Measurements from ENCODE around the gene HDAC8. TPM values are rescaled to one million over a fixed set of nuclear protein-coding genes. Genes with fewer than 3 reads are reported as not detected.

Gene HDAC8
- total and polyA plus RNA-seq, 2 donors from 2014 or later, result 32.9 to 38.4 TPM

- Histone ChIP-seq H3K9ac (ENCODE audit: low read length in 3 of 3) (peak overlapping the region in 1 of 3 donors; percentile 7), H3K27me3 (ENCODE audit: control insufficient read depth, insufficient read depth, low read length) (peaks cover 27% of the 10 kb centered on the region)
- FAIRE-seq, result no peak
These were observed 263.2 kb downstream of the HDAC8 start for GRCh38 chrX:72309297-72310071.

GRCh38 chrX:72308566-72309296 is 263.9 kb downstream of the HDAC8 start:
- FAIRE-seq (no peak), DNase-seq (peak in 4 of 5 donors; percentile 81 to 86 (median 84))
- Histone ChIP-seq H3K27ac (ENCODE audit: low read depth in 2 of 2, low read length in 2 of 2) (no peak overlapping the region), H3K36me3 (ENCODE audit: control insufficient read depth in 2 of 3, insufficient read depth in 3 of 3, low read length in 3 of 3) (no peaks in the 10 kb centered on the region), H3K4me1 (ENCODE audit: control insufficient read depth in 2 of 3, insufficient read depth in 2 of 3, low read depth in 1 of 3, low read length in 3 of 3) (peaks cover 0 to 13% (median 0%) of the 10 kb centered on the region in 3 donors), H3K4me3 (ENCODE audit: low read length in 3 of 3) (peak overlapping the region in 2 of 3 donors; percentile 50 to 59), H3K9ac (ENCODE audit: low read length in 3 of 3) (peak overlapping the region in 1 of 3 donors; percentile 7), H3K9me3 (ENCODE audit: control insufficient read depth in 2 of 3, insufficient read depth in 1 of 3, low read length in 3 of 3) (no peaks in the 10 kb centered on the region), H3K27me3 (ENCODE audit: control insufficient read depth, insufficient read depth, low read length) (peaks cover 34% of the 10 kb centered on the region)
- intact Hi-C loops (cut with DNase I), result no loop called here
- no peak for TF ChIP-seq CTCF (IDR thresholded peaks at IDR 0.05; ENCODE audit: borderline replicate concordance, extremely low read depth, insufficient read depth)

More at GRCh38 chrX:72309297-72310071, 263.2 kb downstream of the HDAC8 start:
- Histone ChIP-seq H3K27ac (ENCODE audit: low read depth in 2 of 2, low read length in 2 of 2) (no peak overlapping the region), H3K4me3 (ENCODE audit: low read length in 3 of 3) (peak overlapping the region in 2 of 3 donors; percentile 50 to 59), H3K4me1 (ENCODE audit: control insufficient read depth in 2 of 3, insufficient read depth in 2 of 3, low read depth in 1 of 3, low read length in 3 of 3) (peaks cover 0 to 13% (median 0%) of the 10 kb centered on the region in 3 donors), H3K36me3 (ENCODE audit: control insufficient read depth in 2 of 3, insufficient read depth in 3 of 3, low read length in 3 of 3) (no peaks in the 10 kb centered on the region), H3K9me3 (ENCODE audit: control insufficient read depth in 2 of 3, insufficient read depth in 1 of 3, low read length in 3 of 3) (no peaks in the 10 kb centered on the region)
- no peak for TF ChIP-seq CTCF (IDR thresholded peaks at IDR 0.05; ENCODE audit: borderline replicate concordance, extremely low read depth, insufficient read depth)
- DNase-seq, result peak in 1 of 5 donors; percentile 10
- intact Hi-C loops (cut with DNase I), result no loop called here

- no peak for DNase-seq
- peaks cover 0 to 13% (median 0%) of the 10 kb centered on the region in 3 donors for H3K4me1 ChIP-seq (ENCODE audit: control insufficient read depth in 2 of 3, insufficient read depth in 2 of 3, low read depth in 1 of 3, low read length in 3 of 3)
- H3K9ac ChIP-seq (ENCODE audit: low read length in 3 of 3), result no peak overlapping the region
- FAIRE-seq, result no peak
- H3K27me3 ChIP-seq (ENCODE audit: control insufficient read depth, insufficient read depth, low read length), result peaks cover 39% of the 10 kb centered on the region
- intact Hi-C loops (cut with DNase I), result no loop called here
- no peak for TF ChIP-seq CTCF (IDR thresholded peaks at IDR 0.05; ENCODE audit: borderline replicate concordance, extremely low read depth, insufficient read depth)
- no peaks in the 10 kb centered on the region for H3K36me3 ChIP-seq (ENCODE audit: control insufficient read depth in 2 of 3, insufficient read depth in 3 of 3, low read length in 3 of 3)
- no peaks in the 10 kb centered on the region for H3K9me3 ChIP-seq (ENCODE audit: control insufficient read depth in 2 of 3, insufficient read depth in 1 of 3, low read length in 3 of 3)
- peak overlapping the region in 2 of 3 donors; percentile 24 to 59 for H3K4me3 ChIP-seq (ENCODE audit: low read length in 3 of 3)
- H3K27ac ChIP-seq (ENCODE audit: low read depth in 2 of 2, low read length in 2 of 2), result no peak overlapping the region
These were observed 264.5 kb downstream of the HDAC8 start for GRCh38 chrX:72308209-72308565.
